GM18951 (cell line): ENCODE data around the gene MSANTD4.
"Not testable (repeated sequence)": the region's sequence is repeated elsewhere in the genome, so short reads cannot be mapped to it uniquely, and the experiment has no call there.

Experiments
- POLR2A ChIP-seq: IDR thresholded peaks from 4 replicates; pipeline ENCODE4 v1.6.1; 2011; ENCODE audit warnings: mild to moderate bottlenecking; ENCODE audit not compliant: insufficient read length, insufficient read depth; ENCODE audit errors: extremely low read depth
- in situ Hi-C: fragments of 300-500 bp; cut with MboI; formaldehyde crosslinking; loops from one replicate; pipeline ENCODE4 v1.12.0; 2022; ENCODE audit warnings: low sequenced_read_pairs, mixed read lengths, inconsistent platforms; ENCODE audit not compliant: unreplicated experiment

MSANTD4 gene

DNA sequence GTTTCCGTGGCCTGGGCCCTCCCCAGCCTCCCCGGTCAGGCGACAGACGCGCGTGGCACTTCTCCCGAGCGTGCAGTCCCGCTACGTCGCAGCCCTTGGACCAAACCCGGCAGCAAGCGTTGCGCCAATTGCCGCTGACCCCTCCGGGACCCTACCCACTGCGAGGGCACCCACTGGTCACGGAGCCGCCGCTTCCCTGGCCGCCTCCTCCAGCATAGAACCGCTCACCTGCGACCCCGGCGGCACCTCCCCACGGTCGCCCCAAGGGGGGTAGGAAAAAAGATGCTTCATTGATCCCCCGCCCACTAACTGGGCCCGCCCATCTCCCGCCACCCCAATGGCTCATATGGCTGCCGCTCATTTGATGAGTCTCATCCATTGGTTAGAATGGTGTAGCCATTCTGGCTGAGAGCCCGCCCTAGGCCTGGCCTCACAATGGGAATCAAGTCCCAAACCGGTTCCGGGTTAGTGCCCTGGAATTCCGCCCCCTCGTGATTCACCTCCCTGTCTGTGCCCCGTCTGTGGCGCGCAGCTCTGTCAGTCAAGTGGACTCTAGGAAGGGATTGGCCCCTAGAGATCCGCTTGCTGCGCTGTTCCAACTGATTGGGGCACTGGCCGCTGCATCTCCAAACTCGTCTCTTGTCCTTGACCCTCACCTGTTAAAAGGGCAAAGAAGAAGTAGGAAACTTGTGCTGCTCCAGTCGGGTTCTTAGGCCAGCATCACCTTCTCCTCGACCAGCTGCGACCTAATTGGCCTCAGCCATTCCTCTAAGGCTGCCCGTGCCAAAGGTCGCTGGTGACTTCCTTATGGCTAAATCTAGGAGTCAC, at the start of gene MSANTD4:
MSANTD4 (minus strand) TSS at position 274 of the 828 bp plus-strand sequence. CDS start 11,323 bp downstream, outside the sequence.
- peak; percentile 75 for TF ChIP-seq POLR2A
- in situ Hi-C loops: no loop called here

DNA sequence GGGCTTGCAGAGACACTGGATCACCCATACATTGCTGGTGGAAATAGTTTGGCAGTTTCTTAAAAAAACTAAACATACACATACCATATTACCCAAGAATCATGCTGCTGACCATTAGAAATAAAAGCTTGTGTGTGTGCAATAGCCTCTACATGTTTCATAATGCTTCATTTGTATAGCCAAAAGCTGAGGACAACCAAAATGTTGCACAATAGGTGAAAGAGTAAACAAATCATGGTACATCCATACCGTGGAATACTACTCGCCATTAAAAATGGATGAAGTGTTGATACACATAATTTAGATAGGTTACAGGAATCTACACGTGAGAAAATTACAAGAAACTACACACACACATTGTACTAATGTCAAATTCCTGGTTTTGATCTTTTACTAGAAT, 48.6 kb upstream of the MSANTD4 start:
- TF ChIP-seq POLR2A: no peak
- in situ Hi-C loops: no loop called here

DNA sequence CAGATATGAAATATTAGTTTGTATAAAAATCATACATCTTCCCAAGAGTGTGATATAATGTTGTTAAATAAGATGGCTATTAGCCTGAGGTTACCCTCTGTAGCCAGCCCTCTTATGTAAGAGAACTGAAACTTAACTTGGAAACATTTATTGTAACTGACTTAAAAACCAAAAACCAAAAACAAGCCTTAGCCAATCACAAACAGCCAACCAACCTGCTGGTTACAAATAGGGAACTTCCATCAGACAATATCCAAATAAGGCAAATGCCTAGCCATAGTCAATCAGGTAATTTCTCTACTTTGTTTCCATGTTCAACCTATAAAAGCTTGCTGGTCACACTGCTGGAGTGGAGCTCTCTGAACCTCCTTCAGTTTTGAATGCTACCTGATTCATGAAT, 41.0 kb upstream of the MSANTD4 start:
- no peak for TF ChIP-seq POLR2A
- in situ Hi-C loops: no loop called here

DNA sequence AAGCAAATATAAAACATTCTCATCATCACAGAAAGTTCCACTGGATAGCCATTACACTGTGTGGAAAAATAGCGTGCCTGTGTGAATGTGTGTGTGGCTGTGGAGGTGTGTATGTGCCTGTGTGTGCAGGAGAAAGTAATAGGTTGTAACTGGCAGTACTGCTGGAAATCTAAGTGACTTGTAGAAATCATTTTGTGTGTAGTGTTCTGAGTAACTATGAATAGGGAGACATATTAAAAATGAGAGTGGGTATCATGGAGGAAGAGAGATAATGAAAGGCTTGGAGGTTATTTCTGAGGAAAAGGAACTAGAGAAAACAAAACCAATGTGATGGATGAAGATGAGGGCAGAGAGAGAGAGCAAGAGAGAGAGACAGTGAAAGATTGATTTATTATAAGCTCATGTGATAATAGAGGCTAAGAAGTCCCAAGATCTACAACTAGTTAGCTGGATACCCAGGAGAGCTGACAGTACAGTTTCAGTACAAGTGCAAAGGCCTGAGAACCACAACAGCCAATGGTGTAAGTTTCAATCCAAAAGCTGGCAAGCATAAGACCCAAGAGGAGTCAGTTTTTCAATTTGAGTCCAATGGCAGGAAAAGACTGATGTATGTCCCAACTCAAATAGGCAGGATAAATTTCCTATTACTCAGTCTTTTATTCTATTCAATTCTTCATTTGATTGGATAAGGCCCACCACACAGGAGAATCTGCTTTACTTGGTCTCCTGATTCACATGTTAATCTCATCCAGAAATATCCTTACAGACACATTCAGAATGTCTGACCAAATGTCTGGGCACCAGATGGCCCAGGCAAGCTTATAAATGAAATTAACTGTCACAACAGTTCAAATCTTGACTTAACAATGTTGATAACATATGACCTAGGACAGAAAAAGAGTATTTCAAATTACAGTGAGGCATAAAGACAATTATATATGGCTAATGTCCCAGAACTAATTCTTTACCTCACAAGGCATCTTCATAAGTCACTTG, 40.2 kb upstream of the MSANTD4 start:
- no peak for TF ChIP-seq POLR2A
- in situ Hi-C loops: no loop called here

DNA sequence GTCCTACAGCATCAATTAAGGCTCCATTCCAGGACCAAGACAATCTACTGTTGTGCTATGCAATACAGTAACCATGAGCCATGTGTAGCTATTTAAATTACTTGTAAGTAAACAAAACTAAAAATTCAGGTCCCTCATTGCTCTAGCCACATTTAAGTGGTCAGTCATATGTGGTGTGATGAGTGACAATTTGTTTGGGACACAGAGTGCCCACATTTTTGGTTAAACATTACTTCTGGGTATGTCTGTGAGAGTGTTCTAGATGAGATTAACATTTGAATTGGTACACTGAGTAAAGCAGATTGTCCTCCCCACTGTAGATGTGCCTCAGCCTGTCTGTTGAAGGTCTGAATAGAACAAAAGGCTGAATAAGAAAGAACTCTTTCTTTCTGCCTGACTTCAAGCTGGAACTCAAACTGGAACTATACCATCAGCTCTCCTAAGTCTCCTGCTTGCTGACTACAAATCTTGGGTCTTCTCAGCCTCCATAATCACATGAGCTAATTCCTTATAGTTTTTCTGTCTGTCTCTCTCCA, 39.3 kb upstream of the MSANTD4 start:
- in situ Hi-C loops: no loop called here
- TF ChIP-seq POLR2A: no peak

DNA sequence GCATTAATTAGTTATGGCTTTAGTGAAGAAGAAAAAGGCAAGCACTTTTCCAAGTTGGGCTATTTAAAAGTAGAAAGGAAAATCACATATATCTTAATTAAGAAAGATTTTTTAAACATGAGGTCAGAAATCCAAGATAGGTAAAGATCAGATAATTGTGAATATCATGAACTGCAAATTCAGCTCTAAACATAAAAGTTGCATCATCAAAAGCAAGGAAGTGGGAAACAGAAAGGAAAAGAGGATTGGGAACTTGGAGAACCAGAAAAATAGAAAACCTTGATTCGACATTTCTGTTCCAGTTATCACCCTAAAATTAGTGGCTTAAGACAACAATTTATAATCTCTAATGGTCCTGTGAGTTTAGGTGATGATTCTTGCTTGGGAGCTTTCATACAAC, 37.6 kb upstream of the MSANTD4 start:
- in situ Hi-C loops: no loop called here
- no peak for TF ChIP-seq POLR2A

DNA sequence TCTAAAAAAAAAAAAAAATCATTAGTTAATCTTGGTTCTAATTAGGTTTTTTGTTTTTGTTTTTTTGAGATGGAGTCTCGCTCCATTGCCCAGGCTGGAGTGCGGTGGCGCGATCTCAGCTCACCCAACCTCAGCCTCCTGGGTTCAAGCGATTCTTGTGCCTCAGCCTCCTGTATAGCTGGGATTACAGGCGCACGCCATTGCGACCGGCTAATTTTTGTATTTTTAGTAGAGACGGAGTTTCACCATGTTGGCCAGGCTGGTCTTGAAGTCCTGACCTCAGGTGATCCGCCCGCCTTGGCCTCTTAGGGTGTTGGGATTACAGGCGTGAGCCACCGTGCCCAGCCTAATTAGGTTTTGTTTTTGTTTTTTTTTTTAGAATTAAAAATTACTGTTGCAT, 36.3 kb upstream of the MSANTD4 start:
- in situ Hi-C loops: not testable (repeated sequence)

DNA sequence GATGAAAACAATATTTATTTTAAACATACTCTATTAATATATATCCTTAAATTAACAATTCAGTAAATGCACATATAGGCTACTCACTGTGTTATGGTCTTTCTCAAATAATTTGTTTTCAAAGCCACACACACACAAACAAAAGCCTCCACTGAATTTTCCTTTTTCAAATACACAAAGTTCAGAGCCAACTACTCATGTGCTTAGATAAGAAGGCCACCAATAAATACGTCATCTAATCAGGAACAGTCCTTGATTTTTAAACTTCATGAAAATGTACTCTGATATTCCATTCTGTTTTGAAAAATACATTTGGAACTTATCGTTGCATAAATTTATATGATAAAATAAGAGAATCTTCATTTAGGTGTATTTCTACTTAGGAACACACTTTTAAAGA, 29.1 kb upstream of the MSANTD4 start:
- no peak for TF ChIP-seq POLR2A
- in situ Hi-C loops: no loop called here

DNA sequence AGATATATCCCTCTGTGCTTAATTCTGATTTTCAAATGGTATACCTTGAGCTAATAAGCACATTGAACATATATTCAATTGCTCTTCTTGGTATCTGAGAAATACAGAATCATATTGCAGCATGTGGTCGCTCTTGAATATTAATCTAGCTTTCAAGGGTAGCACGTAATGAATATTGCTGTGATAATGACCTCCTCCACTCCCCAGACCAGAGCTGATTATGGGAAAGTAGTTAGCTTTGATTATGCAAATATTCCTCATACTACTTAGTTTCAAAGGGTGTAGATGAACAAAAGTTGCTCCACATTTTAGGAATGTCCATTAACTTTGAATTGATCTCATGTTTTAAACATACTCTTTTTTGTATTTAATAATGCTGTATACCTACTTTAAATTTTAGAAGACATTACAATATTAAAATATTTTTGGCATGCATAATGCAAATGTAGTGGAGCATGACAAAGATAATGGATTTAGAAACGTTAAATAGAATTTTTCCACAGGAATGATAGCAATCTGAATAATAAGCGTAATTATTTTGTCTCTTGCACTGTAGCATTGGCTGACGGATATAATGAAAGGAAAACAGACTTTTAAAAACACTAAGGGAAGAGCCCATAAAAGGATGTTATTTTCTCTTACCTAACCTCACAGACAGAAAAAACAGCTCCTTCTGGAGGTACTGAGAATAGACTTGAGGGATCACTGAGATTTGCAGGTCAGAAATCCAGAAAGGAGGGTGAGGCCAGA, 27.9 kb upstream of the MSANTD4 start:
- in situ Hi-C loops: no loop called here
- no peak for TF ChIP-seq POLR2A

DNA sequence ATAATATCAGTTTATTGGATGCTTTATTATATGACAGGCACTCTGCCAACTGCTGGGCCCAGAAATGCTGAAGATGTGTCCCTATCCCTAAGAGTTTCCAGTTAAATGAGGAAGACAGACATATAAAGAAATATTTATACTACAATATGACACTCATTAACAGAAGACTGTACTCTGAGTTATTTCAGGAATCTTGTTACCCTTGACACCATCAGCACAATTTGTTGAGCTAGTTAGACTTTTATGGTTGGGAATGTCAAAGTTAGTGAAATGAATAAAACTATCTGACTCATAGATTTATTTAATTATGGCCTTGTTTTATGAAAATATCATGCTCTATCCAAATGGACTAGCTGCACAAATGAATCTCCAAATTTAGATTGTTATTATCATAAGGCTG, 25.6 kb upstream of the MSANTD4 start:
- TF ChIP-seq POLR2A: no peak
- in situ Hi-C loops: no loop called here

DNA sequence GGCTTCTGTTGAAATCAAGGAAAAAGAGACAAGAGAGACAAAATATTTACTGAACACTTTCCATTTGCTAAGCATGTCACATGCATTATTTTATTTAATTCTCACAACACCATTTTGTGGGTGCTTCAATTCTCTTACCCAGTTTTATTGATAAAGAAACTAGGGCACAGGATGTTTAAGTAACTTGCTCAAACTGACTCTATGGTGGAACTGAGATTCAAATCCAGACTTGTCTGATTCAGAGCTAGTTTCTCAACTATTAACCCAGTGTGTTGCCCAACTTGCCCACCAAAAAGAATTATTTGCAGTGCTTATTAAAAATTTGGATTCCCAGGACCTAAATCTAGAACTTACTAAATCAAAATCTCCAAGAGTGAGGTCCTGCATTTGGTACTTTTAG, 21.5 kb upstream of the MSANTD4 start:
- TF ChIP-seq POLR2A: no peak
- in situ Hi-C loops: no loop called here

DNA sequence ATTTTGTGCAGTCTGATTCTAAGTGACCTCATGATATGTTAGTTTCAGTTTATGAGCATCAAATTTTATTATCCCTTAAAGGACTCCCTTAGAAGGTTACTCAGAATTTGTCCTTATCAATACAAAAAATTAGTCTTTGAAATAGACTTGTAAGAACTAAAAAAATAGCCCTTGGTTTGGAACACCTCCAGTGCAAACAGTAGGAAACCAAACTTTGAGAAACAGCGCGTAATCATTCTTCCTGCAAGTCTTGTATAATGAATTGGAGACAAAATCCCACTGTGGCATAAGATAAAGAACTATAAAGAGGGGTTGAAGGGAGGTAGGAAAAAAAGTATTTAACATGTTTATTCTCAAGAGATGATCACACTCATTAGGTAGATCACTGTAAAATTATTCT, 10.8 kb upstream of the MSANTD4 start:
- TF ChIP-seq POLR2A: no peak
- in situ Hi-C loops: no loop called here

DNA sequence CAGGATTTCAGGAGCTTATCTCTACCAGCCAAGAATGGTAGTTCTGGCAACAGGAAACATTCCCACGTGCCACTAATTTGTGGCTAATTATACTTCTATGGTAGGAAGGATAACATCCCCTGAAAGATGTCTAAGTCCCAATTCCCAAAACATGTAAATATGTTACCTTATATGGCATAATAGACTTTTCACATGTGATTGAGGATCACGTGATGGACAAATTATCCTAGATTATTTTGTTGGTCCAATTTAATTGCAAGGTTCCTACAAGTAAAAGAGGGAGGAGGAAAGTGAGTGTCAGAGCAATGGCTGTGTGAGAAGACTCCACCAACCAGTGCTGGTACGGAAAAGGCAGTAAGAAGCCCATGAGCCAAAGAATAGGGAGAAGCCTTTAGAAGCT, 9.9 kb upstream of the MSANTD4 start:
- TF ChIP-seq POLR2A: no peak
- in situ Hi-C loops: no loop called here

DNA sequence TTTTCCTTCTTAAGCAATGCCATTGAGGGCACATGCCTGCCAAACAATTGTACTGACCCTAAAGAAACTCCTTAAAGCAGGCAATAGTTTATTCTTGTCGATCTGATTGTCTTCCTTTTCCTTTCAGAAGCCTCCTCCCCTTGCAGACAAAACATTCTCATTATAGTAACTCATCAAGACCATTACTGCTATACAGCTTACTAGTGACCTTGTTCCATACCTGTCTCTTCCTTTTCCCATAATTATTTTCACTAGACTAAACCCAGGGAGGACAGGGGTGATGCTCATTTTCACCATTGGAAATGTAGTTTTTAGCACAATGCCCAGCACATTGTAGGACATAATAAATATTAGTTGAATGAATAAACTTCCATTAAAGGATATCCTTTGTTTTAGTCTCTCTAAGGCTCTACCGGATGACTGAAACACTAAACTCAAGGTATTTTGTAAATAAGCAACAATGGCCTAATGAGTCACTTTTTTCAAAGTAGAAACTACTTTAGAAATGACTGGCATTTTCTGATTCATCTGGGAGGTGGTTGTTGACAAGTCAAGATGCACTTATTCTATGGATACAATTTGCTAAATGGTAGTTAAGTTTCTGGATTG, 9.3 kb upstream of the MSANTD4 start:
- no peak for TF ChIP-seq POLR2A
- in situ Hi-C loops: no loop called here
